Measurements from ENCODE around the gene RNF144A.

DNA sequence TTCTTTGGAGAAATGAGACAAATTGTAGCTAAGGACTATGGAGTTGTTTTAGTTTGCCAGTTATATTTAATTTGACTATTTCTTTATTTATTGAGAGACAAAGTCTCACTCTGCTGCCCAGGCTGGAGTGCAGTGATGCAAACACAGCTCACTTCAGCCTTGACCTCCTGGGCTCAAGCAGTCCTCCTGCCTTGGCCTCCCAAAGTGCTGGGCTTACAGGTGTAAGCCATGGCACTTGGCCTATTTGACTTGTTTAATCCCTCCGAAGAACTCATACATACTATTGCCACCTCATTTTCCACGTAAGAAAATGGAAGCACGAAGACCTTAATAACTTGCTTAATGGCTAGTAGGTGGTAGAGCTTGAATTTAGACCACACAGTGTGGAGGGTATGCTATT, 988 bp upstream of the RNF144A start:
- TF ChIP-seq ZNF274 (IDR thresholded peaks at IDR 0.05; ENCODE audit: low read depth, low read length): no peak
- no peak for TF ChIP-seq SUZ12 (IDR thresholded peaks at IDR 0.05; ENCODE audit: extremely low read depth, insufficient read depth, insufficient read length)

Measured in NT2/D1 (cell line).